IMR-90 (cell line): ENCODE results near the gene CDH13. TPM values are rescaled to one million over a fixed set of nuclear protein-coding genes. Genes with fewer than 3 reads are reported as not detected.

Experiments used
- ATAC-seq: fragments of 200-7000 bp; cut with Tn5 transposase; 2 replicates; pipeline ENCODE4 v1.9.1; 2020; ENCODE audit warnings: low read depth, mild to moderate bottlenecking, moderate library complexity
- BruUV-seq: library from RNA; stranded (reverse); fragments of 400-500 nt; replicated peaks from 2 replicates; lab custom pipeline; 2021; lab: Mats Ljungman, UMichigan
- CTCF ChIA-PET: fragments of 300-600 bp; formaldehyde crosslinking; extraction: SDS; loops from one replicate; lab custom pipeline; 2021; ENCODE audit warnings: antibody characterized with exemption; lab: Yijun Ruan, JAX
- POLR2A ChIA-PET: fragments of 300-600 bp; sonication (Branson Sonifier 250); formaldehyde crosslinking; loops from one replicate; lab custom pipeline; 2022; ENCODE audit warnings: antibody characterized with exemption; ENCODE audit not compliant: unreplicated experiment; lab: Charles Lee
- DNase-seq: peaks from one replicate; pipeline ENCODE4 v3.0.0; 2013
- H2AFZ ChIP-seq: replicated peaks from 2 replicates; pipeline ENCODE3; 2013; ENCODE audit warnings: low read length, mild to moderate bottlenecking; ENCODE audit not compliant: poor library complexity
- H2AK5ac ChIP-seq: 2 replicates; pipeline ENCODE4 v1.6.1; 2013; ENCODE audit warnings: low read depth, low read length, inconsistent platforms
- H2AK9ac ChIP-seq: replicated peaks from 2 replicates; pipeline ENCODE3; 2013; ENCODE audit warnings: mild to moderate bottlenecking, low read depth, low read length, moderate library complexity; ENCODE audit not compliant: poor library complexity
- H2BK120ac ChIP-seq: 2 replicates; pipeline ENCODE4 v1.6.1; 2013; ENCODE audit warnings: low read depth, low read length, inconsistent platforms
- H2BK15ac ChIP-seq: 3 replicates; pipeline ENCODE4 v1.6.1; 2013; ENCODE audit warnings: low read depth, low read length, inconsistent platforms
- H2BK20ac ChIP-seq: 2 replicates; pipeline ENCODE4 v1.6.1; 2013; ENCODE audit warnings: low read depth, mild to moderate bottlenecking, inconsistent platforms, low read length, moderate library complexity
- H2BK5ac ChIP-seq: 2 replicates; pipeline ENCODE4 v1.6.1; 2013; ENCODE audit warnings: mild to moderate bottlenecking, low read depth, low read length, inconsistent platforms; ENCODE audit not compliant: poor library complexity, severe bottlenecking
- H3K14ac ChIP-seq: replicated peaks from 2 replicates; pipeline ENCODE4 v1.6.1; 2013; ENCODE audit warnings: low read depth, low read length, inconsistent platforms
- H3K18ac ChIP-seq: 2 replicates; pipeline ENCODE4 v1.6.1; 2013; ENCODE audit warnings: low read depth, low read length, control low read depth
- H3K23ac ChIP-seq: 2 replicates; pipeline ENCODE4 v1.6.1; 2013; ENCODE audit warnings: low read depth, low read length, inconsistent platforms
- H3K27ac ChIP-seq: 2 replicates; pipeline ENCODE4 v1.5.1; 2013; ENCODE audit warnings: mild to moderate bottlenecking, control low read depth, low read length; ENCODE audit not compliant: insufficient read depth
- H3K27me3 ChIP-seq: 2 replicates; pipeline ENCODE4 v1.6.1; 2013; ENCODE audit warnings: low read length; ENCODE audit not compliant: control insufficient read depth, insufficient read depth
- H3K36me3 ChIP-seq: 2 replicates; pipeline ENCODE4 v1.6.1; 2013; ENCODE audit warnings: low read length, mixed read lengths; ENCODE audit not compliant: control insufficient read depth, insufficient read depth
- H3K4ac ChIP-seq: 2 replicates; pipeline ENCODE4 v1.6.1; 2013; ENCODE audit warnings: low read depth, low read length, inconsistent platforms
- H3K4me1 ChIP-seq: 2 replicates; pipeline ENCODE4 v1.6.1; 2013; ENCODE audit warnings: low read length, mixed read lengths; ENCODE audit not compliant: control insufficient read depth, insufficient read depth
- H3K4me2 ChIP-seq: 2 replicates; pipeline ENCODE4 v1.6.1; 2013; ENCODE audit warnings: low read depth, mild to moderate bottlenecking, control low read depth, low read length, moderate library complexity
- H3K4me3 ChIP-seq: 2 replicates; pipeline ENCODE4 v1.5.1; 2013; ENCODE audit warnings: low read depth, mild to moderate bottlenecking, control low read depth, low read length, moderate library complexity; ENCODE audit not compliant: insufficient read depth
- H3K56ac ChIP-seq: 2 replicates; pipeline ENCODE4 v1.6.1; 2013; ENCODE audit warnings: low read length, inconsistent platforms; ENCODE audit not compliant: insufficient read depth; ENCODE audit errors: extremely low read depth
- H3K79me1 ChIP-seq, 2 experiments: 2 replicates each; pipeline ENCODE4 v1.6.1; 2013; ENCODE audit warnings: low read length in 2 of 2, inconsistent platforms in 1 of 2, low read depth in 1 of 2
- H3K9ac ChIP-seq: 2 replicates; pipeline ENCODE4 v1.6.1; 2013; ENCODE audit warnings: low read depth, low read length, control low read depth
- H3K9me1 ChIP-seq: 2 replicates; pipeline ENCODE4 v1.6.1; 2013; ENCODE audit warnings: low read length, inconsistent platforms; ENCODE audit not compliant: insufficient read depth
- H3K9me3 ChIP-seq: 2 replicates; pipeline ENCODE4 v1.6.1; 2013; ENCODE audit warnings: low read length; ENCODE audit not compliant: control insufficient read depth, insufficient read depth
- H4K20me1 ChIP-seq: 2 replicates; pipeline ENCODE4 v1.6.1; 2013; ENCODE audit warnings: low read length, inconsistent platforms; ENCODE audit not compliant: insufficient read depth
- H4K5ac ChIP-seq: 2 replicates; pipeline ENCODE4 v1.6.1; 2013; ENCODE audit warnings: mild to moderate bottlenecking, low read depth, low read length, control low read depth
- H4K8ac ChIP-seq, 2 experiments: 2 replicates each; pipeline ENCODE4 v1.6.1; 2013; ENCODE audit warnings: low read depth in 2 of 2, low read length in 2 of 2, control low read depth in 1 of 2, inconsistent platforms in 1 of 2
- H4K91ac ChIP-seq: 2 replicates; pipeline ENCODE4 v1.6.1; 2013; ENCODE audit warnings: low read depth, low read length, inconsistent platforms; ENCODE audit not compliant: insufficient read depth
- RAD21 ChIP-seq: IDR thresholded peaks from 2 replicates; pipeline ENCODE4 v1.6.1; 2012; ENCODE audit warnings: low read length, improper control_type of control experiment
- WGBS, 2 experiments: methylation state at CpG; one replicate each; pipeline versions ENCODE4 v1.1.5 to v1.1.7; 2013; ENCODE audit warnings: missing lambda C conversion rate in 2 of 2; ENCODE audit not compliant: insufficient read length in 1 of 2; ENCODE audit errors: extremely low coverage in 2 of 2; 5-methylcytosine and 5-hydroxymethylcytosine counted together
- dilution Hi-C: fragments of 300-500 bp; cut with HindIII; formaldehyde crosslinking; loops from one replicate; pipeline ENCODE4 v1.14.3; 2018; ENCODE audit warnings: low sequenced_read_pairs; ENCODE audit not compliant: unreplicated experiment
- in situ Hi-C: fragments of 300-500 bp; cut with MboI; formaldehyde crosslinking; loops from 3 replicates; pipeline ENCODE4 v1.14.3; 2019; ENCODE audit warnings: low sequenced_read_pairs, inconsistent platforms, mixed read lengths
- intact Hi-C: fragments of 100-400 bp; cut with micrococcal nuclease; formaldehyde crosslinking; loops from 2 replicates; pipeline ENCODE4 v1.10.0; 2022
- polyA plus RNA-seq, 3 experiments: library from polyadenylated mRNA; depleted of rRNA; stranded (reverse); fragments of >200 nt; gene quantifications; 2 replicates each; pipeline ENCODE4 v1.2.3, GENCODE V29; 2012; ENCODE audit warnings: low replicate concordance in 1 of 3
- total RNA-seq: library from RNA; depleted of rRNA; stranded (reverse); fragments of >200 nt; gene quantifications from 2 replicates; pipeline ENCODE4 v1.2.3, GENCODE V29; 2012

CDH13 gene
- total and polyA plus RNA-seq, 2 of the 4 experiments (the other 2 are of a cell fraction): 61.6 to 74.7 TPM

DNA sequence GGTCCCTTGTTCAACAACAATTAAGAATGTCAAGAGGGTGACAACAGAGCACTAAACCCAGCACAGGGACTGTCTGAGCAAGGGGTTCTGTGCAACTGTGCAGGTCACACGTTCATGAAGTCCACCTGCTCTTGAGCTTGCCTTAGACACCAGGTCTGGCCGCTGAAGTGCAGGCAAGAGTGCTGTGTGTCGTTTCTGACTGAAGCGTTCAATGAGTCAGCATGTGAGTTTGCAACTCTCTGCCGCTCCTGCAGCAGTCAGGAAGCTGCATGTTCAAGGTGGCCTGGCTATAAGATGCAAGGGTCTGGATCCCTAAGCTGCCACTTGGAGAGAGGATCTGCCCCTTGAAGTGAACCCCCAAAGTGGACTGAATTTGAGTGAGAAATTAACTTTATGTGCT is 848.3 kb downstream of the CDH13 start:
- in situ Hi-C loops (no loop called here), dilution Hi-C loops (no loop called here), intact Hi-C loops (no loop called here)
- 54% methylated on average over 3 of the region's 5 CpGs; no CpG with 5 or more reads in 1 of the 2 experiments for WGBS, 2 experiments
- ChIA-PET POLR2A (no interaction called here), CTCF (interaction anchor here (0.5 kb wide), 1 partner anchor 326 kb away, joined by 4 read pairs; no protein-coding TSS in a partner anchor)
- H3K14ac ChIP-seq: 0 out of 2 replicates have a peak overlapping the region, but pooled peaks have one; percentile 13
- no peak overlapping the region for H2AK9ac ChIP-seq
- H3K4ac ChIP-seq: no peak overlapping the region
- H2BK120ac ChIP-seq: no peak overlapping the region
- H3K18ac ChIP-seq: no peak overlapping the region
- no peak overlapping the region for H4K91ac ChIP-seq
- no peak for ATAC-seq
- no peak overlapping the region for H3K9ac ChIP-seq
- H3K36me3 ChIP-seq: no peaks in the 10 kb centered on the region
- H2BK20ac ChIP-seq: no peak overlapping the region
- H3K4me2 ChIP-seq: no peak overlapping the region
- H3K23ac ChIP-seq: no peak overlapping the region
- H3K4me1 ChIP-seq: peaks cover 2% of the 10 kb centered on the region; the same call in 1 of the 2 replicates
- no peaks in the 10 kb centered on the region for H3K27me3 ChIP-seq
- TF ChIP-seq RAD21: no peak
- no peak overlapping the region for H3K4me3 ChIP-seq
- no peak overlapping the region for H2AK5ac ChIP-seq
- no TSS peak for BruUV-seq
- H4K5ac ChIP-seq: no peak overlapping the region
- H4K8ac ChIP-seq: no peak overlapping the region
- no peak overlapping the region for H2BK5ac ChIP-seq
- no peaks in the 10 kb centered on the region; the same call in 1 of the 2 replicates for H4K20me1 ChIP-seq
- H3K79me1 ChIP-seq: no peaks in the 10 kb centered on the region
- no peak overlapping the region for H2BK15ac ChIP-seq
- H3K9me3 ChIP-seq: no peaks in the 10 kb centered on the region
- H3K56ac ChIP-seq: no peak overlapping the region
- H3K27ac ChIP-seq: no peak overlapping the region
- no peaks in the 10 kb centered on the region for H3K9me1 ChIP-seq
- DNase-seq: peak; percentile 35
- no peak overlapping the region for H2AFZ ChIP-seq
